ENCODE measurements around the gene AK2.
"Not testable (repeated sequence)": the region's sequence is repeated elsewhere in the genome, so short reads cannot be mapped to it uniquely, and the experiment has no call there.

The AK2 gene

DNA sequence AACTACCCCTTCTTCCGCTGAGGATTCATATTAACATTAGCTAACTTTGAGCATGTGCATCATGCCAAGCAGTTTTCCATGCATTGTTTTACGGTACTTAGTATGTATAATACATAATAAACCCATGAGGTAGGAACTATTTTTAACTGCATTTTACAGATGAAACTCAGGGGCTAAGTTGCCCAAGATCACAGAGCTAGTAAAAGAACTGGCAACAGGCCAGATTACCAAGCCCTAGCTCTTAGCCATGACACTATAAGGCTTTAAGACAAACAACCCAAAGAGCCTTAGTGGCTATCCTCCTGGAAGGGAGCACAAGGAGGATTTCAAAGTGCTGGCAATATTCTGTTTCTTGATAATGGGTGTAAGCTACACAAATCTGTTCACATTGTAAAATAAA lies 6.1 kb downstream of the AK2 start:
- TF ChIP-seq, protein P1, sequence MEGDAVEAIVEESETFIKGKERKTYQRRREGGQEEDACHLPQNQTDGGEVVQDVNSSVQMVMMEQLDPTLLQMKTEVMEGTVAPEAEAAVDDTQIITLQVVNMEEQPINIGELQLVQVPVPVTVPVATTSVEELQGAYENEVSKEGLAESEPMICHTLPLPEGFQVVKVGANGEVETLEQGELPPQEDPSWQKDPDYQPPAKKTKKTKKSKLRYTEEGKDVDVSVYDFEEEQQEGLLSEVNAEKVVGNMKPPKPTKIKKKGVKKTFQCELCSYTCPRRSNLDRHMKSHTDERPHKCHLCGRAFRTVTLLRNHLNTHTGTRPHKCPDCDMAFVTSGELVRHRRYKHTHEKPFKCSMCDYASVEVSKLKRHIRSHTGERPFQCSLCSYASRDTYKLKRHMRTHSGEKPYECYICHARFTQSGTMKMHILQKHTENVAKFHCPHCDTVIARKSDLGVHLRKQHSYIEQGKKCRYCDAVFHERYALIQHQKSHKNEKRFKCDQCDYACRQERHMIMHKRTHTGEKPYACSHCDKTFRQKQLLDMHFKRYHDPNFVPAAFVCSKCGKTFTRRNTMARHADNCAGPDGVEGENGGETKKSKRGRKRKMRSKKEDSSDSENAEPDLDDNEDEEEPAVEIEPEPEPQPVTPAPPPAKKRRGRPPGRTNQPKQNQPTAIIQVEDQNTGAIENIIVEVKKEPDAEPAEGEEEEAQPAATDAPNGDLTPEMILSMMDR (IDR thresholded peaks at IDR 0.05; ENCODE audit: low read depth, low read length), result no peak
- Histone ChIP-seq H3K4me1 (no peaks in the 10 kb centered on the region), H3K27me3 (no peaks in the 10 kb centered on the region), H3K36me3 (peaks cover 16% of the 10 kb centered on the region), H3K4me3 (ENCODE audit: low read depth, low read length) (no peak overlapping the region), H3K9me3 (no peaks in the 10 kb centered on the region)
- no peak for DNase-seq

DNA sequence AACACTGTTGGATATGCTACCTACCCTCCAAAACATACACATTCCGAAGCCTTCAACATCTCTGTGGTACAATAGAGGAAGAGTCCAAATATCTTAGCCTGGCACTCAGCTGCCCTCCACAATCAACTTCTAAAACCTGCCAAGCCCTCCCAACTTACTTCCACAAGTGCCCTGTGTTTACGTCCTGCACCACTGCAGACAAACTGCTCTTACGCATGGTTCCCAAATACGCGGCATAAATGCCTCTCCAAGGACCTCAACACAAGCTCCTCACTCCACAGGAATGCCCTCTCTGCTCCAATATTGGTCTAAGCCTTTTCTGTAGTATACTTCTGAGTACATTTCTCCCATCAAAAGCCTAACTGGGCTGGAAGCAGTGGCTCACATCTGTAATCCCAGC lies 6.8 kb downstream of the AK2 start:
- Histone ChIP-seq H3K27me3 (no peaks in the 10 kb centered on the region), H3K4me3 (ENCODE audit: low read depth, low read length) (no peak overlapping the region), H3K4me1 (no peaks in the 10 kb centered on the region), H3K9me3 (no peaks in the 10 kb centered on the region), H3K36me3 (peaks cover 15% of the 10 kb centered on the region)
- DNase-seq, result no peak
- TF ChIP-seq, protein P1 (IDR thresholded peaks at IDR 0.05; ENCODE audit: low read depth, low read length), result no peak

DNA sequence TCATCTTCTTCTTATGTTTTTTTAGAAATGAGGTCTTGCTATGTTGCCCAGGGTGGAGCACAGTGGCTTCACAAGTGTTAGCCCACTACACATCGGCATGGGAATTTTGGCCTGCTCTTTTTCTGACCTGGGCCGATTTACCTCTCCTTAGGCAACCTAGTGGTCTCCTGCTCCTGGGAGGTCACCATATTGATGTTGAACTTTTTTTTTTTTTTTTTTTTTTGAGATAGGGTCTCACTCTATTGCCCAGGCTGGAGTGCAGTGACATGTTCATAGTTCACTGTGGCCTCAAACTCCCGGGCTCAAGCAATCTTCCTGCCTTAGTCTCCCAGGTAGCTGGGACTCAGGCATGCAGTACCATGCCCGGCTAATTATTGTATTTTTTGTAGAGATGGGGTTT lies 7.5 kb downstream of the AK2 start:
- H3K27me3 ChIP-seq, result no peaks in the 10 kb centered on the region
- peaks cover 13% of the 10 kb centered on the region for H3K36me3 ChIP-seq
- no peak overlapping the region for H3K4me3 ChIP-seq (ENCODE audit: low read depth, low read length)
- TF ChIP-seq, protein P1 (IDR thresholded peaks at IDR 0.05; ENCODE audit: low read depth, low read length), result no peak
- DNase-seq, result no peak
- no peaks in the 10 kb centered on the region for H3K9me3 ChIP-seq
- no peaks in the 10 kb centered on the region for H3K4me1 ChIP-seq

DNA sequence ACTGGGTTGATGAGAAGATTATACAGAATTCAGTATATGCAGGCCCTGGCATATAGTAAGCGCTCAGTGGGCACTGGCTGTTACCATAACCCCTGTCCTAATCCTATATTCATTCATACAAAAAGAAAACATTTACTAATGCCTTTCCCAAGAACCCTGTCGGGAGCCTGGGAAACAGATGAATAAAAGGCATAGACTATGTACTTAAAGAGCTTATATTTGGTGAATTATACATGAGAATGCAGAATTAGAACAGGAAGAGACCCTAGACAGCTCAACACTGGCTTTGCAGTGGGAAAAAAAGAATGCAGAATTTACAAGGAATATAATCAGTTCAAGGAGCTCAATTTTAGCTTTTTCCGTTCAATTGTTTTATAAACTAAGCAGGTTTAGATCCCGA lies 10.9 kb downstream of the AK2 start:
- TF ChIP-seq, protein P1 (IDR thresholded peaks at IDR 0.05; ENCODE audit: low read depth, low read length), result no peak
- DNase-seq, result no peak
- H3K9me3 ChIP-seq, result no peaks in the 10 kb centered on the region
- no peaks in the 10 kb centered on the region for H3K4me1 ChIP-seq
- H3K36me3 ChIP-seq, result peaks cover 25% of the 10 kb centered on the region
- no peaks in the 10 kb centered on the region for H3K27me3 ChIP-seq
- no peak overlapping the region for H3K4me3 ChIP-seq (ENCODE audit: low read depth, low read length)

DNA sequence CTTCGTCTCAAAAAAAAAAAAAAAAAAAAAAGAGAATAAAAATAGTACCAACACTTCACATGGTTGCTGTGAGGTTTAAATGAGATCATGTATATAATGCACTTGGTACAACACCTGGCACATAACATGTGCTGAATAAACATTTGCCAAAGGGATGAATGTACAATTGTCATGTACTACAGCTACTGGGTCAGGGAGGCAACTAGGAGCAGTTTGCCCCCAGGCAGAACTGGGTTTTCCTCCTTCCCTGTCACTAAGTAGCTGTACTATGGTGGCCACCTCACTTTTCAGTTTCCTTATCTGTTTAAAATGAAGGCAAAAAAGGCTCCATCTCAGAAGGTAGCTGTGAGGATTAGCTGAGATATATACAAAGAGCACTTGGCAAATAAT lies 11.5 kb downstream of the AK2 start:
- H3K4me3 ChIP-seq (ENCODE audit: low read depth, low read length), result no peak overlapping the region
- TF ChIP-seq, protein P1 (IDR thresholded peaks at IDR 0.05; ENCODE audit: low read depth, low read length), result no peak
- H3K4me1 ChIP-seq, result no peaks in the 10 kb centered on the region
- H3K27me3 ChIP-seq, result no peaks in the 10 kb centered on the region
- H3K36me3 ChIP-seq, result peaks cover 29% of the 10 kb centered on the region
- no peak for DNase-seq
- H3K9me3 ChIP-seq, result no peaks in the 10 kb centered on the region

DNA sequence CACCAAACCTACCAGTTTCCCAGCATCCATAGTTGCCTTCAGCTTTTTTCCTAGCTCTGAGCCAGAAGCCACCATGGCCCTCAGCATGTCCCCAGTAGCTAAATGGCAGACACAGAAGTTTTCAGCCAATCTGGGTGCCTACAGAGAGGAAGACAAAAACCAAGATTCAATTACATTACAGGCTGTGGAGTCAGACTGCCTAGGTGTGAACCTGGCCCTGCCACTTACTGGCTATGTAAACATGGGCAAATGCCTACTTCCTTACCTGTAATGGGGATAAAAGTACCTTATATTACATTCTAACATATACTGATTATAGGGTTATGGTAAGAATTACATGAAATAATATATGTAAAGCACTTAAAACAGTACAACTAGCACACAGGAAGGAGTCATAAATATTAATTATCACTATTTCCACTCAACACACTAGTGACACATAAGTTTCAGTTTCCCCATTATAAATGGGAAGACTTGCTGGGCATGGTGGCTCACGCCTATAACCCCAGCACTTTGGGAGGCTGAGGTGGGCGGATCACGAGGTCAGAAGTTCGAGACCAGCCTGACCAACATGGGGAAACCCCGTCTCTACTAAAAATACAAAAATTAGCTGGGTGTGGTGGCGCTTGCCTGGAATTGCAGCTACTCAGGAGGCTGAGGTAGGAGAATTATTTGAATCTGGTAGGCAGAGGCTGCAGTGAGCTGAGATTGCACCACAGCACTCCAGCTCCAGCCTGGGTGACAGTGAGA lies 12.1 kb downstream of the AK2 start:
- not testable (repeated sequence) for H3K9me3 ChIP-seq; H3K27me3 ChIP-seq; H3K4me3 ChIP-seq (ENCODE audit: low read depth, low read length); H3K4me1 ChIP-seq; DNase-seq
- H3K36me3 ChIP-seq, result peaks cover 35% of the 10 kb centered on the region

Data from BE2C (cell line).